ENCODE data around the gene S100A14.
"Not testable (repeated sequence)": the region's sequence is repeated elsewhere in the genome, so short reads cannot be mapped to it uniquely, and the experiment has no call there.

- TF ChIP-seq NR2F2 (IDR thresholded peaks at IDR 0.05); GABPA (IDR thresholded peaks at IDR 0.05 in 1 of 2, conservative IDR thresholded peaks at IDR 0.05 in 1 of 2); CTCF (IDR thresholded peaks at IDR 0.05; ENCODE audit: low read depth, low read length, missing input control); REST (IDR thresholded peaks at IDR 0.05); ZBTB33 (IDR thresholded peaks at IDR 0.05); YY1 (IDR thresholded peaks at IDR 0.05); RAD21 (IDR thresholded peaks at IDR 0.05): not testable (repeated sequence)
These were observed 33.3 kb downstream of the S100A14 start for GRCh38 chr1:153582836-153583235.
